ENCODE results near the gene NIPAL4.

The NIPAL4 gene

GRCh38 chr5:157516626-157517325 is 56.8 kb downstream of the NIPAL4 start:
- DNase-seq (ENCODE audit: low read depth), result no peak

- DNase-seq (ENCODE audit: low read depth), result no peak
Observed at GRCh38 chr5:157518963-157519362, 59.0 kb downstream of the NIPAL4 start.

DNA sequence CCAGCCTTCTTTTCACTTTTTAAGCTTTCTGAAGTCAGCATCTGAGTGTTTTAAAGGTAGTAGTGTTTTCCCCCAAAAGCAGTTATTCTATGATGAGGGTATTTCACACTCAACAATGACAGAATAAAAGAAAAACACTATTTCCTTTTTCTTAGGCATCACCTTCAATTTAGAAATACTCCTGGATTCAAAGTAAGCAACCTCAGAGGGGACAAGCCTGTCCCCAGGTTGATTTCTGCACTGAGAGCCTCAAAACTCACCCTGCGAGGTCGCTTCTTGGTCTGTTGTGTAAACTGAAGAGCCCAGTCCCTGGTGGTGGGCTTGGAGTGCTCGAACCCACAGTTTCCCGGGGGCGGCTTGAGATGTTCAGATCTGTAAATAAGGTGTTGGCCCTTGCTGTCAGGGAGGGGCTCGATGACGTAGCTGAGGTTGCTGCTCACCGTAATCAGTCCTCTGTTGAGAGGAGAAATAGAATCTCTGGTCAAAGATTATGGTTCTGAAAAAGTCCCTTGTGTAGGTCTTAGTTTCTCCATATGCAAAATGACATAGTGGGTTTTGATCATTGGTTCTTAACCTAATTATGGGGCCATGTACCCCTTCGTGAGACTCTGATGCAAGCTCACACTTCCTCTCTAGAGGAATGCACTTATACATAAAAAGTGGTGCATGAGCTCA is 59.7 kb downstream of the NIPAL4 start:
- no peak for DNase-seq (ENCODE audit: low read depth)

DNA sequence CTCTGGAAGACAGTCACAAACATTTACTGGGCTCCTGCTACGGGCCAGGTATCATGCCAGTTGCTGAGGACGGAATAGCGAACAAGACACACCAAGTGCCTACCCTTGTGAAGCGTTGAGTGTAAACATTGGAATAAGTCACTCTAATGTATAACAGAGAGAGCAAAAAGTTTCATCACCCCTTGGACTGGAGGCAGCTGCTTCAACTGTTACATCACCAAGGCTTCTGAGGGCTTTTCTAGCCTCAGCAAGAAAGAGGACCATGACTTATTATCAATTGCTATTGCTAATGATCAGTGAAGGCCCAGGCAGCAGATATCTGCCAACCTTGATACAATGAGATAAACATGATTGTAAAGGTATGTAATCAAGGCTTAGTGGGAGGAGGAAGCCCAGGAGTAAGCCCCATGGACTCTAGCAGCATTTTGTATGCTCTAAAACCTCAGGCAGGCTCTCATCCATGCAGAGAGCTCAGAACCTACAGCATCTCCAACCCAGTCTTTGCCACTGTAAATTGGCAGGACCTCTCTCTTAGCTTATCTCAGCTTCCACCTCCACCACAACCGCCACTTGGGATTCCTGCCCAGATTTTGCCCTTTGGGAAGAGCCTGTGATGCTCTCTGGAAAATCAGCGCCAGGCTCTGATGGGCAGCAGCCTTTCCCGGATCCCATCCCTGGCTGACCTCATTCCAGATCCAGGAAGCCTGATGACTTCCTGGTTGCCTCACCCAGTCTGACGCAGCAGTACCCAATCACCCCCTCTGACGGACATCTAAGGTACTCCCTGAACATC is 61.1 kb downstream of the NIPAL4 start:
- DNase-seq (ENCODE audit: low read depth), result no peak

- no peak for DNase-seq (ENCODE audit: low read depth)
Observed at GRCh38 chr5:157521704-157522029, 61.7 kb downstream of the NIPAL4 start.

DNA sequence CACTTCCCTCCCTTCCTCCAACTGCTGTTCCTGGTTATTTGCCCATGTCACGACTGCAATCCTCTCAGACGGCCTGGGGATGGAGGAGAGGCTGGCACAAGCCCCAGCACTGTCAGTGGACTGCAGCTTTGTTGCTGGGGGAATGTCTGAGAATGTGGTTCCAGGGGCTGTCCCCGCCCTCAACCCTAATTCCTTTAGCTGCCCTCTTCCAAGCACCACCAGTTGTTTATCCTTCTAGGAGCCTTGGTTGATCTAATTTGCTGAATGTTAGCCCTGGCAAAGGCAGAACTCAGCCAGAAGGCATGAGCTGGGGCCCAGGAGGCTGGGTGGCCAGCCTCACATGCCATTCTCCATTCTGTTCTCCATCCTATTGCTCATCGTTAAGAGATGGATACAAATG is 64.0 kb downstream of the NIPAL4 start:
- DNase-seq (ENCODE audit: low read depth), result no peak
